K562 (cell line): ENCODE data around the gene ADCY5. TPM values are rescaled to one million over a fixed set of nuclear protein-coding genes. Genes with fewer than 3 reads are reported as not detected.

ENCODE experiments used
- ATAC-seq: fragments of 200-7000 bp; cut with Tn5 transposase; 3 replicates; pipeline ENCODE4 v1.9.1; 2020; ENCODE audit warnings: moderate library complexity
- BruUV-seq: library from RNA; stranded (reverse); fragments of 400-500 nt; replicated peaks from 2 replicates; lab custom pipeline; 2021; lab: Mats Ljungman, UMichigan
- CTCF ChIA-PET: fragments of 300-600 bp; formaldehyde crosslinking; extraction: SDS; loops from one replicate; lab custom pipeline; 2021; ENCODE audit warnings: low intra/inter-chr PET ratio; lab: Yijun Ruan, JAX
- POLR2A ChIA-PET: fragments of 300-600, 350-650 bp; sonication (Branson Sonifier 250); formaldehyde crosslinking; extraction: SDS; loops from one replicate; lab custom pipeline; 2021; ENCODE audit warnings: antibody characterized with exemption, inconsistent platforms; lab: Yijun Ruan, JAX
- DNase-seq, 4 experiments: peaks; one replicate each; pipeline versions ENCODE4 v3.0.0 to v3.0.0-alpha.2; 2011 to 2018; ENCODE audit warnings: low spot score in 3 of 4, mixed read lengths in 3 of 4; ENCODE audit errors: extremely low read depth in 1 of 4
- FAIRE-seq: peaks from 2 replicates; lab custom pipeline; 2011; peaks lifted over from hg19 to GRCh38; lab: Jason Lieb, UNC
- H2AFZ ChIP-seq: 2 replicates; pipeline ENCODE4 v1.6.0; 2011; ENCODE audit warnings: low read depth, low read length, control low read depth, inconsistent platforms
- H3K27ac ChIP-seq: fragments of 200-600 bp; 3 replicates; pipeline ENCODE4 v1.8.0; 2011; ENCODE audit warnings: low read depth, mild to moderate bottlenecking, control low read depth, inconsistent platforms, low read length, moderate library complexity, mixed read lengths; ENCODE audit errors: extremely low read depth
- H3K27me3 ChIP-seq, 2 experiments: fragments of 300-600 bp in 1 of 2; 2 replicates in 1 of 2; 3 replicates in 1 of 2; pipeline versions ENCODE4 v1.6.0 to v1.8.0; 2011; ENCODE audit warnings: inconsistent platforms in 2 of 2, low read length in 2 of 2, mild to moderate bottlenecking in 1 of 2, mixed read lengths in 1 of 2, moderate library complexity in 1 of 2; ENCODE audit not compliant: control insufficient read depth in 2 of 2, insufficient read depth in 2 of 2
- H3K36me3 ChIP-seq: fragments of 300-600 bp; 3 replicates; pipeline ENCODE4 v1.8.0; 2011; ENCODE audit warnings: mild to moderate bottlenecking, low read length, inconsistent platforms; ENCODE audit not compliant: control insufficient read depth, insufficient read depth
- H3K4me1 ChIP-seq, 2 experiments: fragments of 200-600 bp in 1 of 2; replicated peaks in 1 of 2; 2 replicates in 1 of 2; 3 replicates in 1 of 2; pipeline versions ENCODE4 v1.5.1 to v1.8.0; 2011; ENCODE audit warnings: inconsistent platforms in 2 of 2, low read length in 2 of 2, mild to moderate bottlenecking in 1 of 2, mixed read lengths in 1 of 2, moderate library complexity in 1 of 2; ENCODE audit not compliant: control insufficient read depth in 2 of 2, insufficient read depth in 2 of 2
- H3K4me2 ChIP-seq: 2 replicates; pipeline ENCODE4 v1.6.1; 2011; ENCODE audit warnings: low read length, control low read depth, inconsistent platforms, mixed read lengths; ENCODE audit not compliant: insufficient read depth
- H3K4me3 ChIP-seq: fragments of 200-600 bp; sonication (generic), shearing (Covaris generic); 2 replicates; pipeline ENCODE4 v1.5.1; 2016; ENCODE audit warnings: control low read depth, inconsistent platforms
- H3K79me2 ChIP-seq: fragments of 200-600 bp; 3 replicates; pipeline ENCODE4 v1.8.0; 2011; ENCODE audit warnings: low read length, inconsistent platforms; ENCODE audit not compliant: control insufficient read depth, insufficient read depth
- H3K9ac ChIP-seq, 2 experiments: 2 replicates each; pipeline versions ENCODE4 v1.6.0 to v1.6.1; 2011; ENCODE audit warnings: low read depth in 2 of 2, low read length in 2 of 2, control low read depth in 1 of 2, inconsistent platforms in 1 of 2, mild to moderate bottlenecking in 1 of 2, mixed read lengths in 1 of 2; ENCODE audit not compliant: insufficient read depth in 1 of 2
- H3K9me1 ChIP-seq: one replicate; pipeline ENCODE4 v1.6.0; 2011; ENCODE audit warnings: inconsistent platforms, mild to moderate bottlenecking, low read length, moderate library complexity; ENCODE audit not compliant: control insufficient read depth, insufficient read depth
- H3K9me3 ChIP-seq: replicated peaks from 2 replicates; pipeline ENCODE4 v1.5.1; 2011; ENCODE audit warnings: low read depth, low read length, inconsistent platforms; ENCODE audit not compliant: control insufficient read depth, insufficient read depth
- H4K20me1 ChIP-seq: replicated peaks from 2 replicates; pipeline ENCODE4 v1.6.1; 2011; ENCODE audit warnings: low read length, inconsistent platforms, mixed read lengths; ENCODE audit not compliant: control insufficient read depth, insufficient read depth
- CTCF ChIP-seq, 3 experiments: IDR thresholded peaks in 2 of 3; conservative IDR thresholded peaks in 1 of 3; 2 replicates each; pipeline ENCODE4 v1.5.1; 2011 to 2012; ENCODE audit warnings: low read length in 3 of 3, mild to moderate bottlenecking in 3 of 3, control low read depth in 2 of 3, improper control_type of control experiment in 1 of 3, inconsistent platforms in 1 of 3, low read depth in 1 of 3, mixed read lengths in 1 of 3, moderate library complexity in 1 of 3; ENCODE audit not compliant: insufficient read depth in 2 of 3
- GABPB1 ChIP-seq: sonication (generic); formaldehyde crosslinking; IDR thresholded peaks from 2 replicates; pipeline ENCODE4 v1.8.0; 2022; ENCODE audit warnings: mild to moderate bottlenecking, missing genetic modification reagents
- RAD21 ChIP-seq, 2 experiments: fragments of 250-450 bp in 1 of 2; fragments of 450-650 bp in 1 of 2; sonication (Bioruptor Pico) in 1 of 2; formaldehyde crosslinking in 1 of 2; IDR thresholded peaks in 1 of 2; conservative IDR thresholded peaks in 1 of 2; 2 replicates each; pipeline versions ENCODE4 v1.4.0 to v1.8.0; 2020 to 2022; ENCODE audit warnings: mild to moderate bottlenecking in 2 of 2, moderate library complexity in 1 of 2
- TAF15 ChIP-seq: fragments of 200-400 bp; formaldehyde crosslinking; IDR thresholded peaks from 2 replicates; pipeline ENCODE4 v1.6.1; 2017; ENCODE audit warnings: mild to moderate bottlenecking, low read depth, low read length, moderate library complexity
- ZBTB11 ChIP-seq, 3 experiments: fragments of 200-800 bp in 1 of 3; fragments of 250-450 bp in 1 of 3; fragments of 450-650 bp in 1 of 3; sonication (Bioruptor Pico) in 1 of 3; sonication (Bioruptor generic) in 1 of 3; formaldehyde crosslinking in 1 of 3; IDR thresholded peaks; 2 replicates each; pipeline versions ENCODE4 v1.6.1 to v1.8.0; 2016 to 2022; ENCODE audit warnings: mild to moderate bottlenecking in 2 of 3, missing genetic modification characterization in 2 of 3, missing compliant biosample characterization in 1 of 3, moderate library complexity in 1 of 3
- ZNF121 ChIP-seq: sonication (generic); formaldehyde crosslinking; conservative IDR thresholded peaks from 2 replicates; pipeline ENCODE4 v1.8.0; 2022; ENCODE audit warnings: missing genetic modification reagents
- ZNF274 ChIP-seq: IDR thresholded peaks from 2 replicates; pipeline ENCODE4 v1.6.1; 2011; ENCODE audit warnings: low read depth, mild to moderate bottlenecking, low read length, moderate library complexity, borderline replicate concordance
- WGBS: fragments of 100-300 bp; shearing (Covaris generic); methylation state at CpG from one replicate; pipeline ENCODE4 v1.1.6; 2016; ENCODE audit warnings: low coverage, mixed read lengths; ENCODE audit not compliant: insufficient coverage; ENCODE audit errors: missing lambda C conversion rate; 5-methylcytosine and 5-hydroxymethylcytosine counted together
- in situ Hi-C: fragments of 300-500 bp; cut with MboI; formaldehyde crosslinking; loops from 4 replicates; pipeline ENCODE4 v1.15.0; 2018; ENCODE audit warnings: inconsistent platforms, mixed read lengths
- intact Hi-C: fragments of 100-400 bp; cut with micrococcal nuclease; formaldehyde crosslinking; loops from 2 replicates; pipeline ENCODE4 v1.14.2; 2022
- polyA plus RNA-seq, 8 experiments: library from polyadenylated mRNA; depleted of rRNA in 4 of 8; stranded (reverse) in 5 of 8; unstranded in 3 of 8; fragments of >200 nt; fragmentation: Nextera tagmentation in 2 of 8; fragmentation: Illumina TruSeq in 1 of 8; extraction: Ambion mirVana in 2 of 8; extraction: Trizol in 1 of 8; gene quantifications; 2 replicates each; pipeline versions ENCODE4 v1.2.1 to v1.2.3, GENCODE V29; 2011 to 2014; ENCODE audit warnings: inconsistent platforms in 1 of 8, missing spikeins in 1 of 8
- total RNA-seq, 7 experiments: library from RNA; depleted of rRNA in 6 of 7; stranded (reverse); fragments of >200 nt in 6 of 7; fragmentation: Illumina TruSeq in 2 of 7; extraction: Trizol in 2 of 7; gene quantifications; 2 replicates each; pipeline versions ENCODE4 v1.2.1 to v1.2.3, GENCODE V29; 2011 to 2021; ENCODE audit warnings: low replicate concordance in 1 of 7
- TF ChIP-seq, protein P1 (sequence below): fragments of 450-650 bp; formaldehyde crosslinking; IDR thresholded peaks from 2 replicates; pipeline ENCODE4 v1.4.0; 2020; ENCODE audit warnings: mild to moderate bottlenecking, moderate library complexity

The ADCY5 gene
- total and polyA plus RNA-seq, 9 of the 15 experiments (the other 6 are each of a cell fraction or from before 2014, with no cell fraction given), result under 0.01 TPM; not detected in 8

DNA sequence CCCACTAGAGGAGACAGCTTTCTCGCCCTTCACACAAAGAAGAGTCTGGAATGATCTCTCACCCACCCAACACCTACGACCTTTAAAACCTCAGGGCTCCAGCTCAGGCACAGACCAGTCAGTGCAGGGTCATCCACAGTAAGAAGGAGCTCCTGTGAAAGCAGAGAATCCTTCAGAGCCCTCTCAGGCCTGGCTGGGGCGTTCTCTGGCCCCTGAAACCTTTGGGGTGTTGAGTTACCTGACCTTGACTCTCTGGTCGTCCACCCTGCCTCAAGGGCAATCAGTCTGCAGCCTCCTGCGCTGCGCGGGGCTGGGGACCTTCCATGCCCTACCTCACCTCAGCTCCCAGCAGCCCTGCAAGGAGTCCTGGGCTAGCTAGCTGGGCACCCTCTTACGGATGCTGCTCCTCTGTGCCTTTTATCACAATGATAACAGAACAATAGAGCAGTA, 106.2 kb downstream of the ADCY5 start (continued):
- TF ChIP-seq, protein P1, sequence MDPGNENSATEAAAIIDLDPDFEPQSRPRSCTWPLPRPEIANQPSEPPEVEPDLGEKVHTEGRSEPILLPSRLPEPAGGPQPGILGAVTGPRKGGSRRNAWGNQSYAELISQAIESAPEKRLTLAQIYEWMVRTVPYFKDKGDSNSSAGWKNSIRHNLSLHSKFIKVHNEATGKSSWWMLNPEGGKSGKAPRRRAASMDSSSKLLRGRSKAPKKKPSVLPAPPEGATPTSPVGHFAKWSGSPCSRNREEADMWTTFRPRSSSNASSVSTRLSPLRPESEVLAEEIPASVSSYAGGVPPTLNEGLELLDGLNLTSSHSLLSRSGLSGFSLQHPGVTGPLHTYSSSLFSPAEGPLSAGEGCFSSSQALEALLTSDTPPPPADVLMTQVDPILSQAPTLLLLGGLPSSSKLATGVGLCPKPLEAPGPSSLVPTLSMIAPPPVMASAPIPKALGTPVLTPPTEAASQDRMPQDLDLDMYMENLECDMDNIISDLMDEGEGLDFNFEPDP, result no peak
- TF ChIP-seq ZNF274, result no peak
- TF ChIP-seq GABPB1 (CRISPR knock-in tag), result no peak

GRCh38 chr3:123341871-123342630, 106.8 kb downstream of the ADCY5 start:
- H3K4me2 ChIP-seq, result no peak overlapping the region
- H2AFZ ChIP-seq, result no peak overlapping the region
- H3K9me1 ChIP-seq, result no peaks in the 10 kb centered on the region
- H3K4me1 ChIP-seq, result no peaks in the 10 kb centered on the region; a peak in 1 of 5 replicates
- peaks cover 0 to 8% of the 10 kb centered on the region in 2 experiments; a peak in 2 of 5 replicates for H3K27me3 ChIP-seq
- WGBS, result under 1% methylated on average over 14 of the region's 16 CpGs
- peaks cover 3% of the 10 kb centered on the region; the same call in 1 of the 2 replicates for H4K20me1 ChIP-seq
- no peak overlapping the region for H3K4me3 ChIP-seq
- in situ Hi-C loops (no loop called here), intact Hi-C loops (no loop called here)
- no peaks in the 10 kb centered on the region for H3K9me3 ChIP-seq
- H3K27ac ChIP-seq, result no peak overlapping the region
- FAIRE-seq (peak; percentile 35), DNase-seq (peak in 3 of 4 experiments; percentile 9 to 21 (median 16)), ATAC-seq (peak; percentile 68)
- no TSS peak for BruUV-seq
- ChIA-PET POLR2A (no interaction called here), CTCF (no interaction called here)
- H3K79me2 ChIP-seq, result no peaks in the 10 kb centered on the region
- no peak overlapping the region for H3K9ac ChIP-seq
- no peak for TF ChIP-seq ZBTB11 (CRISPR knock-in tag; IDR thresholded peaks at IDR 0.05)
- peak; percentile 10 to 34 (median 34); a peak in 3 of 6 replicates for TF ChIP-seq CTCF (IDR thresholded peaks at IDR 0.05 in 2 of 3, conservative IDR thresholded peaks at IDR 0.05 in 1 of 3; ENCODE audit: insufficient read depth in 2 of 3, low read depth in 1 of 3, low read length in 3 of 3)
- peak in 1 of 2 experiments; percentile 51; a peak in 2 of 4 replicates for TF ChIP-seq RAD21 (CRISPR knock-in tag; conservative IDR thresholded peaks at IDR 0.05 in 1 of 2, IDR thresholded peaks at IDR 0.05 in 1 of 2)
- no peak for TF ChIP-seq TAF15
- no peak for TF ChIP-seq ZNF121 (CRISPR knock-in tag)
- no peaks in the 10 kb centered on the region for H3K36me3 ChIP-seq
